Stimulated activated CD4-positive, alpha-beta T cell treated with anti-CD3 and anti-CD28 coated beads, TNF-alpha, amount 100 ng/mL, for 4 hours (primary cell): ENCODE measurements around the gene MSMP.

ENCODE experiments used
- DNase-seq, 3 experiments: peaks; one replicate each; pipeline ENCODE4 v3.0.0-alpha.2; 2020; ENCODE audit warnings: low read depth in 3 of 3

Gene MSMP

GRCh38 chr9:35743880-35744518 is 10.1 kb downstream of the MSMP start:
- no peak for DNase-seq

- DNase-seq: no peak
These were observed 10.6 kb downstream of the MSMP start for GRCh38 chr9:35743452-35743851.

GRCh38 chr9:35741740-35742139 is 12.3 kb downstream of the MSMP start:
- DNase-seq: no peak

GRCh38 chr9:35740243-35740642 is 13.8 kb downstream of the MSMP start:
- DNase-seq: no peak

GRCh38 chr9:35738924-35739323 is 15.2 kb downstream of the MSMP start:
- no peak for DNase-seq

- no peak for DNase-seq
These were observed 15.9 kb downstream of the MSMP start for GRCh38 chr9:35738186-35738585.

GRCh38 chr9:35737143-35737542 is 16.9 kb downstream of the MSMP start:
- DNase-seq: no peak

GRCh38 chr9:35736201-35736633 is 17.9 kb downstream of the MSMP start:
- DNase-seq: peak; percentile 29 to 45 (median 45)

GRCh38 chr9:35734096-35734495 is 20.0 kb downstream of the MSMP start:
- DNase-seq: no peak

- DNase-seq: no peak
These were observed 21.1 kb downstream of the MSMP start for GRCh38 chr9:35732800-35733541.

- DNase-seq: peak; percentile 91 to 94 (median 91)
These were observed 21.8 kb downstream of the MSMP start, which contains the start of the genes CREB3 and TLN1 for GRCh38 chr9:35732185-35732799. TSS of gene CREB3 (plus strand) at chr9:35732666. CDS start at chr9:35732773, 107 bp downstream. TSS of gene TLN1 (minus strand) at chr9:35732195. CDS start at chr9:35725694, 6,501 bp downstream.

- no peak for DNase-seq
These were observed 22.5 kb downstream of the MSMP start for GRCh38 chr9:35731415-35732184.

- no peak for DNase-seq
These were observed 23.6 kb downstream of the MSMP start for GRCh38 chr9:35730486-35730854.

- no peak for DNase-seq
These were observed 24.2 kb downstream of the MSMP start for GRCh38 chr9:35729700-35730485.

- DNase-seq: no peak
These were observed 25.0 kb downstream of the MSMP start for GRCh38 chr9:35729101-35729500.

GRCh38 chr9:35728041-35728971 is 25.8 kb downstream of the MSMP start:
- no peak for DNase-seq

- no peak for DNase-seq
These were observed 26.4 kb downstream of the MSMP start for GRCh38 chr9:35727676-35728040.

GRCh38 chr9:35726931-35727330 is 27.1 kb downstream of the MSMP start:
- DNase-seq: no peak

- DNase-seq: no peak
These were observed 28.7 kb downstream of the MSMP start for GRCh38 chr9:35725362-35725761.

GRCh38 chr9:35723908-35724307 is 30.2 kb downstream of the MSMP start:
- DNase-seq: no peak
